22Rv1 (cell line): ENCODE measurements around the gene ARMC12.

Experiments
- H3K27ac ChIP-seq: fragments of 450-650 bp; 2 replicates; pipeline ENCODE4 v1.5.1; 2017
- ZFX ChIP-seq: fragments of 450-650 bp; IDR thresholded peaks from 2 replicates; pipeline ENCODE4 v1.6.1; 2017; ENCODE audit warnings: antibody characterized with exemption, borderline replicate concordance
- TF ChIP-seq, protein P1 (sequence below): fragments of 450-650 bp; IDR thresholded peaks from 2 replicates; pipeline ENCODE4 v1.5.1; 2017; ENCODE audit warnings: mild to moderate bottlenecking

ARMC12 gene

DNA sequence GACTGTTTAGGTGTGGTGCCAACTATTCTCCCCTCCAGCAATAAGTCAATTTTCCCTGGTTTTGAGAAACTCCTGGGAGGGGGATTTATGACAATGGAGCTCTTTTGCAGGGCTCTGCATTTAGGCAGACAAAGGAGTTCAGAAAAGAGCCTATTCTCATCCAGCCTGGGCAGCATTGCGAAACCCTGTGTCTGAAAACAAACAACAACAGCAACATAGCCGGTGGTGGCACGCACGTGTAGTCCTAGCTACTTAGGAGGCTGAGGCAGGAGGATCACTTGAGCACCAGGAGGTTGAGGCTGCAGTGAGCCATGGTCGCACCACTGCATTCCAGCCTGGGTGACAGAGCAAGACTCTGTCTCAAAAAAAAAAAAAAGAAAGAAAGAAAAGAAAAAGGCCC lies 53.9 kb downstream of the ARMC12 start:
- no peak for TF ChIP-seq ZFX
- TF ChIP-seq, protein P1, sequence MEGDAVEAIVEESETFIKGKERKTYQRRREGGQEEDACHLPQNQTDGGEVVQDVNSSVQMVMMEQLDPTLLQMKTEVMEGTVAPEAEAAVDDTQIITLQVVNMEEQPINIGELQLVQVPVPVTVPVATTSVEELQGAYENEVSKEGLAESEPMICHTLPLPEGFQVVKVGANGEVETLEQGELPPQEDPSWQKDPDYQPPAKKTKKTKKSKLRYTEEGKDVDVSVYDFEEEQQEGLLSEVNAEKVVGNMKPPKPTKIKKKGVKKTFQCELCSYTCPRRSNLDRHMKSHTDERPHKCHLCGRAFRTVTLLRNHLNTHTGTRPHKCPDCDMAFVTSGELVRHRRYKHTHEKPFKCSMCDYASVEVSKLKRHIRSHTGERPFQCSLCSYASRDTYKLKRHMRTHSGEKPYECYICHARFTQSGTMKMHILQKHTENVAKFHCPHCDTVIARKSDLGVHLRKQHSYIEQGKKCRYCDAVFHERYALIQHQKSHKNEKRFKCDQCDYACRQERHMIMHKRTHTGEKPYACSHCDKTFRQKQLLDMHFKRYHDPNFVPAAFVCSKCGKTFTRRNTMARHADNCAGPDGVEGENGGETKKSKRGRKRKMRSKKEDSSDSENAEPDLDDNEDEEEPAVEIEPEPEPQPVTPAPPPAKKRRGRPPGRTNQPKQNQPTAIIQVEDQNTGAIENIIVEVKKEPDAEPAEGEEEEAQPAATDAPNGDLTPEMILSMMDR, result no peak
- no peak overlapping the region for H3K27ac ChIP-seq

DNA sequence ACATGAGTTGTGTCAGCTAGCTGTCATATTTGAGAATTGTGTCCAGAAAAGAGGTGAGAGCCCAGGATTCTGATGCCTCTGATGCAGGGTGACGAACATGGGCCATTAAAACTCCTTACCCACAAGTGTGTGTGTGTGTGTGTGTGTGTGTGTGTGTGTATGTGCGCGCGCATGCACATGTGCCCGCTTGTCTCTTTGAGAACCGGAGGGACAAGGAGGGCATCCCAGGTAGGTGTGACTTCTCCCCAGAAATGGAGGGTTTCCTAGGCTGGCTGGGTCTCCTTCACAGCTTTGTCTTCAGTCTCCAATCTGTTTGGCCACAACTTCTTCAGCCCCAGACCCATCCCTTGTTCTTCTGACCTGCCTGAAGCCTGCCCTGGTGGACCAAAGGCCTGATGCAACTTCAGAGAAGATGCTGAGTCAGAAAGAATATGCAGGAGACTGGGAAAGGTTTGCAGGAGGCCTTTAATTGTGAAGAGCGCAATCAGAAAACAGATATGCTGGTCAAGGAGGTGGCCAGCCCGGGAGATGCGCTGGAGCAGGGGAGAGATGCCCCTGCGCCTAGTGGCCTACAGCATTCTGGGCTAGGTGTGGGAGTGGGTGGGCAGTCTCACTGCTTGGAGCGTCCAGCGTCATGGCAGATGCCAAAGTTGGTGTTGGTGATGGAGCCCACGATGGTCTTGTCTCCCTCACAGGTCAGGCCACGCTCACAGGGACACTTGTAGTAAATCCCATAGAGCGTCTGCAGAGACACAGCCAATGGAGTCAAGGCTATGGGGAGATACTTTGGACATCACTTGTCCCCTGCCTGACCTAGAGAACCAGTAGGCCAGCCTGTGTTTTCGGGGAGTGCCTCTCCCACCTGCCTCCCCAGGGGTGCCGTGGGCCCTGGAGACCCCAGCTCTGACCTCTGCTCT lies 58.0 kb downstream of the ARMC12 start:
- TF ChIP-seq ZFX, result no peak
- TF ChIP-seq, protein P1, result no peak
- no peak overlapping the region for H3K27ac ChIP-seq

DNA sequence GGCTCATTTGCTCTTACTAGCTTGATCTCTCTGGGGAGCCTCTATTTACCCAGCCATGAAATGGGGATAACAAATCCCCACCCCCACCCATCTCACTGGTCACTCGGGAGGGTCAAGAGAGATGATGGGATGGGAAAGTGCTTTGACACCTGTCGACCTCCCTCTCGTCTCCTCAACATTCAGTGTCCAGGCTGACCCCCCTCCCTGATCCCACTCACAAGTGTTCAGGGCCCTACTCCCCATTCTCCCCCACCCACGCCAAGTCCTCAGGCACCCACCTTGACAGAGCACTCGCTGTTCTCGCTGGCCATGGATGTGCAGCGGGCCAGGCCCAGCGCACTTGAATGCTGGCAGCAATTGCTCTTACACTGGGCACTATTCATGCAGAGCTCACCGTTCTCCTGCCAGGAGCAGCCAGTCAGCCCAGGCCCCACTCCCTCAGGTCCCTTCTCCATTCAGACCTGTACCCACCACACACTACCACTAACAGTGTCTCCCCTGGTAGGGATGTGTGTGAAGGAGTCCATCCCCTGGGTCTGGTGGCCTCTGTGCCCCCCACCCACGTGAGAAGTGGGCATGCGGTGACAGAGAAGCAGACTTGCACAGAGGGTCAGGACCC lies 58.7 kb downstream of the ARMC12 start:
- no peak for TF ChIP-seq ZFX
- TF ChIP-seq, protein P1, result no peak
- H3K27ac ChIP-seq, result no peak overlapping the region

DNA sequence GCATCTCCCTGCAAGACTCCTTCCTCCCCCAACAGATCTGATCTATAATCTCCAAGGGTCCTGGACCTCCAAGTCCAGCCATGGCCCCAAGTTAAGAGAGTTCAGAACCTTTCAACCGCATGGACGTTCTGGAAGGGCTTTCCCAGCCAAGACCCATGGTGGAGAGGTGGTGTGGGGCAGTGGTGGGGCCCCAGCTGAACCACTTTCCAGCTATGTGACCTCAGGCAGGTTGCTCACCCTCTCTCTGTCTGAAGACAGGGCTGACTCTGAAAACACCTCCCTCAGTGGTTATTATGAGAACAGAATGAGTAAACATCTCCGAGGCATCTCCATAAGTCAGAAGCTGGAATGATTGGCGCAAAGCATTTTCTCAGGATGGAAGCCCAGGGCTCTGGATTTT lies 59.4 kb downstream of the ARMC12 start:
- TF ChIP-seq ZFX, result no peak
- TF ChIP-seq, protein P1, result no peak
- H3K27ac ChIP-seq, result no peak overlapping the region

DNA sequence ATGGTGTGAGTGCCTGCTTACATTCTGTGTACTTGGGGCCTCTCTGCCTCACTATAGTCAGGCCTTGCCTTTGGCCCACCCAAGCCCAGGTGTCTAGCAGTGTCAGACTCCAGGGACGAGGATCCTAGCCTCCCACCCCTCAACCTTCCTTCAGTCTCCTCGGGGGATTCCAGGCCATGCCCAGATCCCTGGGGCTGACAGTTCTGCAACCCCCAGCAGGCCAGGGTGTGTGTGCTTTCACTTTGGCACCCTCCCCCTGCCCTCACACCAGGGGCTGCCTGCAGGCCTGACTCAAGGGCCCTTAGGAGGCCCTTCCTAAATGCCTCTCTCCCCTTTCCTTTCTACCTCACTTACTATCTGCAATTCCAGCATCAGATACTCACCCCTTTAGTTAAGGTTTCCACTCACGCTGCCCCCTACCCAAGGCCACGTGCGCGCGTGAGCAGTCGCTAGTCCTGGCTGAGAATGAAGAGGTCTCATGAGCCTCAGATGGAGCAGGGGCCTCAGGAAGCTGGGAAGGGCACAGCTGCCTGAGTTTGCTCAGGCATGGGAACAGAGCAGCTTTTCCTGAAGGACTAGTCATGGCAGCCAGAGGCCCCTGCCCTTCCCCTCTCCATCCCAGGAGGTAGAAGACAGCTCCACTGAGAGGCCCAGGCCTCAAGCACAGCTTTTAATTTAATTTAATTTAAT lies 61.1 kb downstream of the ARMC12 start:
- H3K27ac ChIP-seq, result no peak overlapping the region
- TF ChIP-seq, protein P1, result no peak
- no peak for TF ChIP-seq ZFX
